HCT116 (cell line): ENCODE data around the gene APBA2. TPM values are rescaled to one million over a fixed set of nuclear protein-coding genes. Genes with fewer than 3 reads are reported as not detected.

Source experiments
- ATAC-seq: fragments of 200-7000 bp; cut with Tn5 transposase; 2 replicates; pipeline ENCODE4 v1.9.1; 2020; ENCODE audit warnings: mild to moderate bottlenecking, moderate library complexity
- BruUV-seq: library from RNA; stranded (reverse); fragments of 400-500 nt; replicated peaks from 2 replicates; lab custom pipeline; 2021; lab: Mats Ljungman, UMichigan
- CTCF ChIA-PET: fragments of 300-600 bp; sonication (Branson Sonifier 250); formaldehyde crosslinking; loops from one replicate; lab custom pipeline; 2021; ENCODE audit warnings: antibody characterized with exemption; lab: Charles Lee
- POLR2A ChIA-PET: fragments of 300-600, 350-600 bp; sonication (Branson Sonifier 250); formaldehyde crosslinking; loops from one replicate; lab custom pipeline; 2021; ENCODE audit warnings: antibody characterized with exemption; lab: Charles Lee
- RAD21 ChIA-PET, 2 experiments: fragments of 300-600 bp; sonication (Branson Sonifier 250); formaldehyde crosslinking; loops; one replicate each; lab custom pipeline; 2023; ENCODE audit warnings: low total read pairs in 2 of 2; ENCODE audit not compliant: uncharacterized antibody in 2 of 2, unreplicated experiment in 2 of 2, low non-redundant PET in 1 of 2; lab: Charles Lee
- DNase-seq: peaks from one replicate; pipeline ENCODE4 v3.0.0-alpha.2; 2010; ENCODE audit warnings: low read depth, low spot score
- H2AFZ ChIP-seq: fragments of 200-600 bp; shearing (Covaris generic), sonication (generic); 2 replicates; pipeline ENCODE4 v1.6.1; 2017; ENCODE audit warnings: low read depth, mixed run types, mixed read lengths, antibody characterized with exemption, low read length; ENCODE audit not compliant: poor library complexity, severe bottlenecking
- H3K27ac ChIP-seq: 2 replicates; pipeline ENCODE4 v1.5.1; 2012; ENCODE audit warnings: low read depth, low read length
- H3K27me3 ChIP-seq: fragments of 200-600 bp; sonication (generic); 2 replicates; pipeline ENCODE4 v1.6.1; 2016; ENCODE audit warnings: mixed run types, low read length, mixed read lengths; ENCODE audit not compliant: insufficient read depth
- H3K36me3 ChIP-seq, 2 experiments: fragments of 200-500 bp in 1 of 2; fragments of 200-600 bp in 1 of 2; sonication (Bioruptor generic) in 1 of 2; sonication (generic) in 1 of 2; 2 replicates each; pipeline versions ENCODE4 v1.5.1 to v1.6.1; 2014 to 2016; ENCODE audit warnings: low read length in 2 of 2, inconsistent platforms in 1 of 2, mixed read lengths in 1 of 2, mixed run types in 1 of 2; ENCODE audit not compliant: insufficient read depth in 2 of 2, control insufficient read depth in 1 of 2
- H3K4me1 ChIP-seq, 2 experiments: fragments of 200-600 bp in 1 of 2; sonication (generic) in 1 of 2; 2 replicates each; pipeline versions ENCODE4 v1.5.1 to v1.6.1; 2012 to 2017; ENCODE audit warnings: low read length in 2 of 2, inconsistent platforms in 1 of 2, mild to moderate bottlenecking in 1 of 2, mixed read lengths in 1 of 2, mixed run types in 1 of 2, moderate library complexity in 1 of 2; ENCODE audit not compliant: insufficient read depth in 2 of 2, control insufficient read depth in 1 of 2
- H3K4me2 ChIP-seq: fragments of 200-600 bp; sonication (generic); 2 replicates; pipeline ENCODE4 v1.6.1; 2017; ENCODE audit warnings: mixed run types, low read length, mixed read lengths
- H3K4me3 ChIP-seq, 2 experiments: fragments of 200-600 bp in 1 of 2; sonication (generic) in 1 of 2; replicated peaks in 1 of 2; 2 replicates each; pipeline ENCODE4 v1.5.1; 2011 to 2016; ENCODE audit warnings: low read length in 2 of 2, control low read depth in 1 of 2, low read depth in 1 of 2, mild to moderate bottlenecking in 1 of 2, mixed read lengths in 1 of 2, mixed run types in 1 of 2
- H3K79me2 ChIP-seq: fragments of 200-600 bp; sonication (generic); 2 replicates; pipeline ENCODE4 v1.6.1; 2017; ENCODE audit warnings: mild to moderate bottlenecking, mixed run types, low read length, moderate library complexity, mixed read lengths; ENCODE audit not compliant: insufficient read depth
- H3K9ac ChIP-seq: fragments of 200-600 bp; sonication (generic); 2 replicates; pipeline ENCODE4 v1.6.1; 2016; ENCODE audit warnings: low read length, mixed read lengths
- H3K9me2 ChIP-seq: fragments of 200-600 bp; sonication (generic), shearing (Covaris generic); 2 replicates; pipeline ENCODE4 v1.6.1; 2017; ENCODE audit warnings: mixed run types, mild to moderate bottlenecking, moderate library complexity; ENCODE audit not compliant: insufficient read depth
- H3K9me3 ChIP-seq, 2 experiments: fragments of 200-500 bp in 1 of 2; fragments of 200-600 bp in 1 of 2; sonication (Bioruptor generic) in 1 of 2; sonication (generic) in 1 of 2; 2 replicates each; pipeline ENCODE4 v1.6.1; 2014 to 2017; ENCODE audit warnings: low read length in 2 of 2, mixed read lengths in 2 of 2, inconsistent platforms in 1 of 2, low read depth in 1 of 2, mild to moderate bottlenecking in 1 of 2, mixed run types in 1 of 2, moderate library complexity in 1 of 2; ENCODE audit not compliant: control insufficient read depth in 1 of 2, insufficient read depth in 1 of 2
- H4K20me1 ChIP-seq: fragments of 200-600 bp; sonication (generic), shearing (Covaris generic); 2 replicates; pipeline ENCODE4 v1.6.1; 2017; ENCODE audit warnings: mixed run types, mild to moderate bottlenecking, moderate library complexity; ENCODE audit not compliant: insufficient read depth
- CBX3 ChIP-seq: IDR thresholded peaks from 2 replicates; pipeline ENCODE4 v1.6.1; 2012; ENCODE audit warnings: low read depth
- CEBPB ChIP-seq: IDR thresholded peaks from 2 replicates; pipeline ENCODE4 v1.6.1; 2012; ENCODE audit warnings: low read depth
- EGR1 ChIP-seq: IDR thresholded peaks from 2 replicates; pipeline ENCODE4 v1.6.1; 2012; ENCODE audit warnings: low read depth
- ELF1 ChIP-seq: IDR thresholded peaks from 2 replicates; pipeline ENCODE4 v1.6.1; 2012; ENCODE audit warnings: low read depth, borderline replicate concordance
- EZH2phosphoT487 ChIP-seq: fragments of 200-600 bp; IDR thresholded peaks from 2 replicates; pipeline ENCODE4 v1.6.1; 2018; ENCODE audit warnings: antibody characterized with exemption, borderline replicate concordance
- POLR2A ChIP-seq: IDR thresholded peaks from 2 replicates; pipeline ENCODE4 v1.7.0; 2011; ENCODE audit warnings: borderline replicate concordance; ENCODE audit not compliant: insufficient read depth, insufficient read length; ENCODE audit errors: extremely low read depth
- POLR2AphosphoS5 ChIP-seq: IDR thresholded peaks from 2 replicates; pipeline ENCODE4 v1.6.1; 2011; ENCODE audit warnings: mild to moderate bottlenecking, low read depth, low read length, moderate library complexity
- RAD21 ChIP-seq: IDR thresholded peaks from 2 replicates; pipeline ENCODE4 v1.6.1; 2012; ENCODE audit warnings: low read depth, mild to moderate bottlenecking
- SIN3A ChIP-seq: IDR thresholded peaks from 2 replicates; pipeline ENCODE4 v1.6.1; 2012; ENCODE audit warnings: low read depth
- SP1 ChIP-seq: IDR thresholded peaks from 2 replicates; pipeline ENCODE4 v1.6.1; 2012; ENCODE audit warnings: low read depth
- SRF ChIP-seq: IDR thresholded peaks from 2 replicates; pipeline ENCODE4 v1.6.1; 2012; ENCODE audit warnings: low read depth
- TCF7L2 ChIP-seq: IDR thresholded peaks from 2 replicates; pipeline ENCODE4 v1.7.0; 2011; ENCODE audit warnings: borderline replicate concordance, inconsistent platforms; ENCODE audit not compliant: insufficient read depth, insufficient read length; ENCODE audit errors: extremely low read depth
- YY1 ChIP-seq: IDR thresholded peaks from 2 replicates; pipeline ENCODE4 v1.6.1; 2011; ENCODE audit warnings: low read length, low read depth, moderate library complexity, mild to moderate bottlenecking; ENCODE audit not compliant: insufficient replicate concordance; ENCODE audit errors: extremely low read depth
- ZBTB33 ChIP-seq: IDR thresholded peaks from 2 replicates; pipeline ENCODE4 v1.6.1; 2011; ENCODE audit warnings: mild to moderate bottlenecking, low read length, moderate library complexity; ENCODE audit not compliant: insufficient replicate concordance; ENCODE audit errors: extremely low read depth
- ZFX ChIP-seq: fragments of 450-650 bp; IDR thresholded peaks from 2 replicates; pipeline ENCODE4 v1.6.1; 2017
- ZNF274 ChIP-seq: fragments of 200-500 bp; sonication (Bioruptor generic); IDR thresholded peaks from 2 replicates; pipeline ENCODE4 v1.6.1; 2014; ENCODE audit warnings: mild to moderate bottlenecking, low read depth, low read length, inconsistent platforms
- intact Hi-C: fragments of 100-400 bp; cut with micrococcal nuclease; formaldehyde crosslinking; loops from 2 replicates; pipeline ENCODE4 v1.10.0; 2022
- total RNA-seq: library from RNA; stranded (reverse); gene quantifications from one replicate; pipeline ENCODE4 v1.2.1, GENCODE V29; 2021; ENCODE audit not compliant: unreplicated experiment
- TF ChIP-seq, protein P1 (sequence below): IDR thresholded peaks from 2 replicates; pipeline ENCODE4 v1.6.1; 2012
- TF ChIP-seq, protein P2 (sequence below): IDR thresholded peaks from 2 replicates; pipeline ENCODE4 v1.6.1; 2012; ENCODE audit warnings: low read depth
- TF ChIP-seq, protein P3 (sequence below), 3 experiments: fragments of 200-600 bp in 1 of 3; sonication (generic) in 1 of 3; IDR thresholded peaks in 2 of 3; conservative IDR thresholded peaks in 1 of 3; 2 replicates each; pipeline ENCODE4 v1.5.1; 2012 to 2017; ENCODE audit warnings: low read depth in 2 of 3, low read length in 2 of 3, antibody characterized with exemption in 1 of 3, borderline replicate concordance in 1 of 3, control low read depth in 1 of 3, mild to moderate bottlenecking in 1 of 3, mixed read lengths in 1 of 3, mixed run types in 1 of 3, moderate library complexity in 1 of 3; ENCODE audit not compliant: insufficient read depth in 1 of 3
- TF ChIP-seq, protein P4 (sequence below): IDR thresholded peaks from 2 replicates; pipeline ENCODE4 v1.6.1; 2012

The APBA2 gene
- total RNA-seq, 1 experiment from 2014 or later: 0.47 TPM

- POLR2A ChIA-PET: no interaction called here
- Histone ChIP-seq H4K20me1 (no peaks in the 10 kb centered on the region), H3K4me1 (no peaks in the 10 kb centered on the region), H3K27ac (no peak overlapping the region), H3K79me2 (no peaks in the 10 kb centered on the region), H3K4me3 (no peak overlapping the region), H3K36me3 (no peaks in the 10 kb centered on the region), H3K9me3 (no peaks in the 10 kb centered on the region), H3K4me2 (no peak overlapping the region), H2AFZ (no peak overlapping the region), H3K9ac (no peak overlapping the region), H3K27me3 (no peaks in the 10 kb centered on the region), H3K9me2 (no peaks in the 10 kb centered on the region)
- ATAC-seq (no peak), DNase-seq (no peak)
- TF ChIP-seq ELF1: no peak
- TF ChIP-seq POLR2A: no peak
- TF ChIP-seq, protein P1, sequence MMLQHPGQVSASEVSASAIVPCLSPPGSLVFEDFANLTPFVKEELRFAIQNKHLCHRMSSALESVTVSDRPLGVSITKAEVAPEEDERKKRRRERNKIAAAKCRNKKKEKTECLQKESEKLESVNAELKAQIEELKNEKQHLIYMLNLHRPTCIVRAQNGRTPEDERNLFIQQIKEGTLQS: no peak
- no peak for TF ChIP-seq SRF
- TF ChIP-seq, protein P2, sequence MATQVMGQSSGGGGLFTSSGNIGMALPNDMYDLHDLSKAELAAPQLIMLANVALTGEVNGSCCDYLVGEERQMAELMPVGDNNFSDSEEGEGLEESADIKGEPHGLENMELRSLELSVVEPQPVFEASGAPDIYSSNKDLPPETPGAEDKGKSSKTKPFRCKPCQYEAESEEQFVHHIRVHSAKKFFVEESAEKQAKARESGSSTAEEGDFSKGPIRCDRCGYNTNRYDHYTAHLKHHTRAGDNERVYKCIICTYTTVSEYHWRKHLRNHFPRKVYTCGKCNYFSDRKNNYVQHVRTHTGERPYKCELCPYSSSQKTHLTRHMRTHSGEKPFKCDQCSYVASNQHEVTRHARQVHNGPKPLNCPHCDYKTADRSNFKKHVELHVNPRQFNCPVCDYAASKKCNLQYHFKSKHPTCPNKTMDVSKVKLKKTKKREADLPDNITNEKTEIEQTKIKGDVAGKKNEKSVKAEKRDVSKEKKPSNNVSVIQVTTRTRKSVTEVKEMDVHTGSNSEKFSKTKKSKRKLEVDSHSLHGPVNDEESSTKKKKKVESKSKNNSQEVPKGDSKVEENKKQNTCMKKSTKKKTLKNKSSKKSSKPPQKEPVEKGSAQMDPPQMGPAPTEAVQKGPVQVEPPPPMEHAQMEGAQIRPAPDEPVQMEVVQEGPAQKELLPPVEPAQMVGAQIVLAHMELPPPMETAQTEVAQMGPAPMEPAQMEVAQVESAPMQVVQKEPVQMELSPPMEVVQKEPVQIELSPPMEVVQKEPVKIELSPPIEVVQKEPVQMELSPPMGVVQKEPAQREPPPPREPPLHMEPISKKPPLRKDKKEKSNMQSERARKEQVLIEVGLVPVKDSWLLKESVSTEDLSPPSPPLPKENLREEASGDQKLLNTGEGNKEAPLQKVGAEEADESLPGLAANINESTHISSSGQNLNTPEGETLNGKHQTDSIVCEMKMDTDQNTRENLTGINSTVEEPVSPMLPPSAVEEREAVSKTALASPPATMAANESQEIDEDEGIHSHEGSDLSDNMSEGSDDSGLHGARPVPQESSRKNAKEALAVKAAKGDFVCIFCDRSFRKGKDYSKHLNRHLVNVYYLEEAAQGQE: no peak
- no peak for TF ChIP-seq SP1
- TF ChIP-seq ZNF274: no peak
- TF ChIP-seq ZBTB33: no peak
- TF ChIP-seq, protein P3, sequence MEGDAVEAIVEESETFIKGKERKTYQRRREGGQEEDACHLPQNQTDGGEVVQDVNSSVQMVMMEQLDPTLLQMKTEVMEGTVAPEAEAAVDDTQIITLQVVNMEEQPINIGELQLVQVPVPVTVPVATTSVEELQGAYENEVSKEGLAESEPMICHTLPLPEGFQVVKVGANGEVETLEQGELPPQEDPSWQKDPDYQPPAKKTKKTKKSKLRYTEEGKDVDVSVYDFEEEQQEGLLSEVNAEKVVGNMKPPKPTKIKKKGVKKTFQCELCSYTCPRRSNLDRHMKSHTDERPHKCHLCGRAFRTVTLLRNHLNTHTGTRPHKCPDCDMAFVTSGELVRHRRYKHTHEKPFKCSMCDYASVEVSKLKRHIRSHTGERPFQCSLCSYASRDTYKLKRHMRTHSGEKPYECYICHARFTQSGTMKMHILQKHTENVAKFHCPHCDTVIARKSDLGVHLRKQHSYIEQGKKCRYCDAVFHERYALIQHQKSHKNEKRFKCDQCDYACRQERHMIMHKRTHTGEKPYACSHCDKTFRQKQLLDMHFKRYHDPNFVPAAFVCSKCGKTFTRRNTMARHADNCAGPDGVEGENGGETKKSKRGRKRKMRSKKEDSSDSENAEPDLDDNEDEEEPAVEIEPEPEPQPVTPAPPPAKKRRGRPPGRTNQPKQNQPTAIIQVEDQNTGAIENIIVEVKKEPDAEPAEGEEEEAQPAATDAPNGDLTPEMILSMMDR (IDR thresholded peaks at IDR 0.05 in 2 of 3, conservative IDR thresholded peaks at IDR 0.05 in 1 of 3; ENCODE audit: borderline replicate concordance in 1 of 3, insufficient read depth in 1 of 3, low read depth in 2 of 3, low read length in 2 of 3): no peak
- TF ChIP-seq RAD21: no peak
- TF ChIP-seq, protein P4, sequence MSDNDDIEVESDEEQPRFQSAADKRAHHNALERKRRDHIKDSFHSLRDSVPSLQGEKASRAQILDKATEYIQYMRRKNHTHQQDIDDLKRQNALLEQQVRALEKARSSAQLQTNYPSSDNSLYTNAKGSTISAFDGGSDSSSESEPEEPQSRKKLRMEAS: no peak
- TF ChIP-seq CBX3: no peak
- TF ChIP-seq EZH2phosphoT487: no peak
- TF ChIP-seq ZFX: no peak
- TF ChIP-seq TCF7L2: no peak
- TF ChIP-seq EGR1: no peak
- no peak for TF ChIP-seq CEBPB
- TF ChIP-seq SIN3A: no peak
- no peak for TF ChIP-seq YY1
- no peak for TF ChIP-seq POLR2AphosphoS5
- CTCF ChIA-PET: no interaction called here
- RAD21 ChIA-PET: no interaction called here
- intact Hi-C loops: loop anchor here (5.0 to 10.0 kb wide), 2 partner anchors 95 to 568 kb away; no protein-coding TSS in a partner anchor
- BruUV-seq: no TSS peak
Measured at GRCh38 chr15:28996953-28997352, 111.2 kb downstream of the APBA2 start.
